Right atrium auricular region (tissue), 2 donors: ENCODE measurements around the gene NUSAP1. TPM values are rescaled to one million over a fixed set of nuclear protein-coding genes. Genes with fewer than 3 reads are reported as not detected.
"Not testable (repeated sequence)": the region's sequence is repeated elsewhere in the genome, so short reads cannot be mapped to it uniquely, and the experiment has no call there.

Experiments used
- DNase-seq: peaks from one replicate; pipeline ENCODE4 v3.0.0-alpha.2; 2019; ENCODE audit warnings: low spot score
- H3K27ac ChIP-seq, 2 donors: fragments of 200-600 bp; sonication (generic); 1 replicate in 1 of 2; 2 replicates in 1 of 2; pipeline ENCODE4 v1.5.1; 2016 to 2019
- H3K27me3 ChIP-seq, 2 donors: fragments of 200-600 bp; sonication (generic); one replicate each; pipeline versions ENCODE4 v1.5.1 to v1.6.0; 2017 to 2019
- H3K36me3 ChIP-seq: fragments of 200-600 bp; sonication (generic); one replicate; pipeline ENCODE4 v1.5.1; 2016
- H3K4me1 ChIP-seq, 2 donors: fragments of 200-600 bp; sonication (generic); one replicate each; pipeline versions ENCODE4 v1.5.1 to v1.6.0; 2017 to 2019
- H3K4me3 ChIP-seq, 2 donors: fragments of 200-600 bp; sonication (generic); 1 replicate in 1 of 2; 2 replicates in 1 of 2; pipeline ENCODE4 v1.5.1; 2017 to 2019; ENCODE audit warnings: mild to moderate bottlenecking in 1 of 2, moderate library complexity in 1 of 2
- H3K9me3 ChIP-seq, 2 donors: fragments of 200-600 bp; sonication (generic); one replicate each; pipeline ENCODE4 v1.5.1; 2019
- CTCF ChIP-seq, 2 donors: fragments of 200-600 bp; sonication (generic); IDR thresholded peaks; one replicate each; pipeline ENCODE4 v1.5.1; 2019; ENCODE audit warnings: antibody characterized with exemption in 2 of 2
- total RNA-seq, 2 donors: library from RNA; depleted of rRNA; stranded (reverse); fragments of >200 nt; gene quantifications; one replicate each; pipeline ENCODE4 v1.1.0, GENCODE V29; 2016

The NUSAP1 gene
- total RNA-seq, 2 donors from 2014 or later, result 0.94 to 3.1 TPM

GRCh38 chr15:41286665-41287333 lies 45.9 kb upstream of the NUSAP1 start:
- no peak for DNase-seq
- peaks cover 0 to 51% of the 10 kb centered on the region in 2 donors for H3K4me1 ChIP-seq
- TF ChIP-seq CTCF (IDR thresholded peaks at IDR 0.05), result no peak
- H3K27ac ChIP-seq, result no peak overlapping the region
- H3K4me3 ChIP-seq, result no peak overlapping the region
- peaks cover 52% of the 10 kb centered on the region for H3K36me3 ChIP-seq
- no peaks in the 10 kb centered on the region for H3K9me3 ChIP-seq
- H3K27me3 ChIP-seq, result no peaks in the 10 kb centered on the region

- Histone ChIP-seq H3K4me3 (no peak overlapping the region), H3K27ac (peak overlapping the region in 1 of 2 donors; percentile 7), H3K27me3 (no peaks in the 10 kb centered on the region), H3K9me3 (no peaks in the 10 kb centered on the region), H3K36me3 (peaks cover 52% of the 10 kb centered on the region), H3K4me1 (peaks cover 0 to 45% of the 10 kb centered on the region in 2 donors)
- no peak for DNase-seq
- no peak for TF ChIP-seq CTCF (IDR thresholded peaks at IDR 0.05)
These were observed 44.2 kb upstream of the NUSAP1 start for GRCh38 chr15:41288464-41288863.

GRCh38 chr15:41289953-41290352 lies 42.7 kb upstream of the NUSAP1 start:
- no peak overlapping the region for H3K27ac ChIP-seq
- no peak for DNase-seq
- peaks cover 0 to 42% of the 10 kb centered on the region in 2 donors for H3K4me1 ChIP-seq
- no peaks in the 10 kb centered on the region for H3K27me3 ChIP-seq
- H3K4me3 ChIP-seq, result no peak overlapping the region
- no peak for TF ChIP-seq CTCF (IDR thresholded peaks at IDR 0.05)
- peaks cover 52% of the 10 kb centered on the region for H3K36me3 ChIP-seq
- no peaks in the 10 kb centered on the region for H3K9me3 ChIP-seq

- no peak for DNase-seq
- peaks cover 0 to 30% of the 10 kb centered on the region in 2 donors for H3K4me1 ChIP-seq
- no peaks in the 10 kb centered on the region for H3K27me3 ChIP-seq
- H3K9me3 ChIP-seq, result no peaks in the 10 kb centered on the region
- H3K36me3 ChIP-seq, result peaks cover 48% of the 10 kb centered on the region
- no peak overlapping the region for H3K4me3 ChIP-seq
- no peak overlapping the region for H3K27ac ChIP-seq
- no peak for TF ChIP-seq CTCF (IDR thresholded peaks at IDR 0.05)
These were observed 41.5 kb upstream of the NUSAP1 start for GRCh38 chr15:41291065-41291631.

- Histone ChIP-seq H3K9me3 (no peaks in the 10 kb centered on the region), H3K4me3 (no peak overlapping the region), H3K27me3 (no peaks in the 10 kb centered on the region), H3K36me3 (peaks cover 48% of the 10 kb centered on the region), H3K4me1 (peaks cover 0 to 17% of the 10 kb centered on the region in 2 donors), H3K27ac (no peak overlapping the region)
- no peak for DNase-seq
- no peak for TF ChIP-seq CTCF (IDR thresholded peaks at IDR 0.05)
These were observed 40.2 kb upstream of the NUSAP1 start for GRCh38 chr15:41292521-41292920.

- H3K27ac ChIP-seq, H3K27me3 ChIP-seq, DNase-seq, H3K9me3 ChIP-seq, H3K4me3 ChIP-seq, H3K4me1 ChIP-seq: not testable (repeated sequence)
- peaks cover 45% of the 10 kb centered on the region for H3K36me3 ChIP-seq
These were observed 31.5 kb upstream of the NUSAP1 start for GRCh38 chr15:41301139-41301538.
